Cardiac fibroblast (primary cell): ENCODE results near the gene PHLDA3.

Source experiments
- DNase-seq, 2 donors: peaks; one replicate each; pipeline versions ENCODE4 v3.0.0 to v3.0.0-alpha.2; 2010; ENCODE audit warnings: low read depth in 2 of 2
- H3K4me3 ChIP-seq, 2 donors: replicated peaks in 1 of 2; 1 replicate in 1 of 2; 2 replicates in 1 of 2; pipeline ENCODE4 v1.5.1; 2011; ENCODE audit warnings: low read depth in 2 of 2, low read length in 2 of 2, mild to moderate bottlenecking in 2 of 2, moderate library complexity in 1 of 2
- CTCF ChIP-seq: IDR thresholded peaks from one replicate; pipeline ENCODE4 v1.5.1; 2011; ENCODE audit warnings: low read depth, mild to moderate bottlenecking, low read length, inconsistent platforms

The PHLDA3 gene

GRCh38 chr1:201468844-201469644 is at the start of gene PHLDA3:
PHLDA3 (minus strand) TSS chr1:201469188; CDS start chr1:201468786, 402 bp downstream.
- no peak for TF ChIP-seq CTCF
- peak within 1 kb of the TSS; percentile 86 to 94 for H3K4me3 ChIP-seq
- peak; percentile 83 to 93 for DNase-seq

- TF ChIP-seq CTCF, result no peak
- no peak for DNase-seq
- no peak overlapping the region for H3K4me3 ChIP-seq
Observed at GRCh38 chr1:201518071-201518470, 49.1 kb upstream of the PHLDA3 start.

GRCh38 chr1:201517631-201518030 is 48.6 kb upstream of the PHLDA3 start:
- TF ChIP-seq CTCF, result no peak
- H3K4me3 ChIP-seq, result no peak overlapping the region
- DNase-seq, result no peak

- H3K4me3 ChIP-seq, result no peak overlapping the region
- TF ChIP-seq CTCF, result no peak
- DNase-seq, result no peak
Observed at GRCh38 chr1:201516511-201517127, 47.6 kb upstream of the PHLDA3 start.

GRCh38 chr1:201515895-201516294 is 46.9 kb upstream of the PHLDA3 start:
- no peak for DNase-seq
- H3K4me3 ChIP-seq, result no peak overlapping the region
- TF ChIP-seq CTCF, result no peak

- TF ChIP-seq CTCF, result no peak
- H3K4me3 ChIP-seq, result no peak overlapping the region
- DNase-seq, result no peak
Observed at GRCh38 chr1:201515062-201515750, 46.2 kb upstream of the PHLDA3 start.
